Endothelial cell of umbilical vein (primary cell): ENCODE data around the gene CENPK. TPM values are rescaled to one million over a fixed set of nuclear protein-coding genes. Genes with fewer than 3 reads are reported as not detected.

Experiments
- BruUV-seq: library from RNA; stranded (reverse); fragments of 400-500 nt; replicated peaks from 2 replicates; lab custom pipeline; 2021; lab: Mats Ljungman, UMichigan
- CTCF ChIA-PET: fragments of 300-600, 350-600 bp; sonication (Branson Sonifier 250); formaldehyde crosslinking; loops from one replicate; lab custom pipeline; 2021; ENCODE audit warnings: antibody characterized with exemption, inconsistent platforms; lab: Charles Lee
- POLR2A ChIA-PET: fragments of 300-600, 350-600 bp; sonication (Branson Sonifier 250); formaldehyde crosslinking; loops from one replicate; lab custom pipeline; 2021; ENCODE audit warnings: antibody characterized with exemption, inconsistent platforms; lab: Charles Lee
- DNase-seq: peaks from one replicate; pipeline ENCODE4 v3.0.0-alpha.2; 2011; ENCODE audit warnings: low read depth, low spot score
- FAIRE-seq: peaks from 2 replicates; lab custom pipeline; 2011; peaks lifted over from hg19 to GRCh38; lab: Jason Lieb, UNC
- H2AFZ ChIP-seq: 2 replicates; pipeline ENCODE4 v1.6.0; 2012; ENCODE audit warnings: low read depth, low read length, control low read depth, inconsistent platforms
- H3K27ac ChIP-seq: 2 replicates; pipeline ENCODE4 v1.5.1; 2011; ENCODE audit warnings: low read depth, mild to moderate bottlenecking, control low read depth, low read length, moderate library complexity; ENCODE audit not compliant: insufficient read depth
- H3K27me3 ChIP-seq, 2 experiments: 2 replicates each; pipeline versions ENCODE4 v1.6.0 to v1.6.1; 2011; ENCODE audit warnings: low read length in 2 of 2, mixed read lengths in 1 of 2; ENCODE audit not compliant: control insufficient read depth in 2 of 2, insufficient read depth in 2 of 2
- H3K36me3 ChIP-seq, 2 experiments: 2 replicates in 1 of 2; 3 replicates in 1 of 2; pipeline ENCODE4 v1.5.1; 2011; ENCODE audit warnings: low read length in 2 of 2, mild to moderate bottlenecking in 1 of 2, moderate library complexity in 1 of 2; ENCODE audit not compliant: control insufficient read depth in 2 of 2, insufficient read depth in 2 of 2; ENCODE audit errors: extremely low read depth in 1 of 2
- H3K4me1 ChIP-seq: 3 replicates; pipeline ENCODE4 v1.5.1; 2011; ENCODE audit warnings: mild to moderate bottlenecking, low read length; ENCODE audit not compliant: control insufficient read depth, insufficient read depth; ENCODE audit errors: extremely low read depth
- H3K4me2 ChIP-seq: 2 replicates; pipeline ENCODE4 v1.6.1; 2011; ENCODE audit warnings: low read length, control low read depth, mixed read lengths; ENCODE audit not compliant: insufficient read depth
- H3K4me3 ChIP-seq, 3 experiments: fragments of 200-600 bp in 1 of 3; sonication (generic), shearing (Covaris generic) in 1 of 3; replicated peaks in 1 of 3; 2 replicates each; pipeline ENCODE4 v1.5.1; 2011 to 2016; ENCODE audit warnings: control low read depth in 3 of 3, low read length in 3 of 3, mild to moderate bottlenecking in 2 of 3, inconsistent platforms in 1 of 3, low read depth in 1 of 3, moderate library complexity in 1 of 3; ENCODE audit not compliant: insufficient read depth in 1 of 3
- H3K79me2 ChIP-seq: 2 replicates; pipeline ENCODE4 v1.6.0; 2012; ENCODE audit warnings: low read length, inconsistent platforms; ENCODE audit not compliant: control insufficient read depth, insufficient read depth
- H3K9ac ChIP-seq: replicated peaks from 2 replicates; pipeline ENCODE3; 2011; ENCODE audit warnings: low read length, control low read depth; ENCODE audit not compliant: insufficient read depth; ENCODE audit errors: extremely low read depth
- H3K9me1 ChIP-seq: replicated peaks from 3 replicates; pipeline ENCODE4 v1.6.0; 2011; ENCODE audit warnings: mild to moderate bottlenecking, low read length; ENCODE audit not compliant: control insufficient read depth, insufficient read depth; ENCODE audit errors: extremely low read depth
- H3K9me3 ChIP-seq: replicated peaks from 2 replicates; pipeline ENCODE4 v1.5.1; 2012; ENCODE audit warnings: low read length, inconsistent platforms; ENCODE audit not compliant: control insufficient read depth, insufficient read depth
- H4K20me1 ChIP-seq: replicated peaks from 2 replicates; pipeline ENCODE3; 2011; ENCODE audit warnings: mild to moderate bottlenecking, low read length; ENCODE audit not compliant: control insufficient read depth, insufficient read depth; ENCODE audit errors: extremely low read depth
- EZH2 ChIP-seq: IDR thresholded peaks from 2 replicates; pipeline ENCODE4 v1.6.1; 2012; ENCODE audit warnings: borderline replicate concordance, low read depth, mild to moderate bottlenecking, moderate library complexity, low read length, inconsistent platforms; ENCODE audit not compliant: severe bottlenecking
- FOS ChIP-seq: IDR thresholded peaks from 2 replicates; pipeline ENCODE4 v1.6.1; 2011; ENCODE audit warnings: mild to moderate bottlenecking, low read length, moderate library complexity, borderline replicate concordance; ENCODE audit not compliant: insufficient read depth
- GATA2 ChIP-seq: IDR thresholded peaks from 2 replicates; pipeline ENCODE4 v1.7.0; 2011; ENCODE audit warnings: low read depth, mild to moderate bottlenecking, moderate library complexity, mixed read lengths, low read length; ENCODE audit not compliant: insufficient read length, insufficient read depth
- JUN ChIP-seq: IDR thresholded peaks from 2 replicates; pipeline ENCODE4 v1.6.1; 2011; ENCODE audit warnings: borderline replicate concordance, low read depth; ENCODE audit not compliant: insufficient read length, insufficient read depth
- MAX ChIP-seq: IDR thresholded peaks from 2 replicates; pipeline ENCODE4 v1.6.1; 2011; ENCODE audit not compliant: insufficient read depth, insufficient read length
- MYC ChIP-seq: IDR thresholded peaks from one replicate; pipeline ENCODE4 v1.6.1; 2011; ENCODE audit warnings: mild to moderate bottlenecking, low read depth, low read length
- POLR2A ChIP-seq: IDR thresholded peaks from 2 replicates; pipeline ENCODE4 v1.6.1; 2012; ENCODE audit warnings: low read depth, mild to moderate bottlenecking, control low read depth, low read length
- POLR2AphosphoS5 ChIP-seq: IDR thresholded peaks from 2 replicates; pipeline ENCODE4 v1.6.1; 2012; ENCODE audit warnings: low read depth, mild to moderate bottlenecking, control low read depth, low read length, moderate library complexity; ENCODE audit not compliant: insufficient read depth
- dilution Hi-C: fragments of 300-500 bp; cut with MboI; formaldehyde crosslinking; loops from one replicate; pipeline ENCODE4 v1.15.0; 2019; ENCODE audit warnings: low sequenced_read_pairs; ENCODE audit not compliant: extremely low pct_ligation_motif_present
- intact Hi-C: fragments of 100-400 bp; cut with micrococcal nuclease; formaldehyde crosslinking; loops from one replicate; pipeline ENCODE4 v1.10.0; 2022
- polyA plus RNA-seq, 4 experiments: library from polyadenylated mRNA; depleted of rRNA in 3 of 4; stranded (reverse) in 3 of 4; unstranded in 1 of 4; fragments of >200 nt; gene quantifications; 2 replicates each; pipeline versions ENCODE4 v1.2.1 to v1.2.3, GENCODE V29; 2011 to 2012; ENCODE audit warnings: missing spikeins in 1 of 4
- total RNA-seq: library from RNA; stranded (reverse); gene quantifications from 2 replicates; pipeline ENCODE4 v1.2.3, GENCODE V29; 2021
- TF ChIP-seq, protein P1 (sequence below), 2 donors: IDR thresholded peaks; 1 replicate in 1 of 2; 2 replicates in 1 of 2; pipeline ENCODE4 v1.5.1; 2011; ENCODE audit warnings: low read length in 2 of 2, mild to moderate bottlenecking in 2 of 2, moderate library complexity in 2 of 2, control low read depth in 1 of 2, inconsistent platforms in 1 of 2, low read depth in 1 of 2; ENCODE audit not compliant: insufficient read depth in 1 of 2; ENCODE audit errors: extremely low read depth in 1 of 2

The CENPK gene
- total and polyA plus RNA-seq, 2 donors (not counting 3 experiments of a cell fraction or from before 2014, with no cell fraction given), result 8.0 to 50.7 TPM

DNA sequence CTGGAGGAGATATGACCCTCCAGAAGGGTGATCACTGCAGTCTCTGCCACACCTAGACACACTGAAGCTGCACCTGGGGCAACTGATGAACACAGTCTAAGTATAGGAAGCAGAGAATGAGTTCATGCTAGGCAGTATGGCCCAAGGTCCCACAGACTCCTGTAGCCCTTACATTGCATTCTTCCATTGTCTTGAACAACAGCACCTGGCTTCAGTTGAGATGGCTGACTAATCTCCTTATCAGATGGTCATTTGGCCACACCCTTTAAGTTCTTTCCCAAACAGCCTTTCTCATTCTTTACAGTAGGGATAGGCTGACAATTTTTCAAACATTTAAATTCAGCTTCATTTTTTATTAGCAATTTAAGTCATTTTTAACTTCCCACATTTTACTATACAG is 23.1 kb downstream of the CENPK start:
- Histone ChIP-seq H3K79me2 (no peaks in the 10 kb centered on the region), H2AFZ (no peak overlapping the region), H3K27me3 (no peaks in the 10 kb centered on the region), H3K4me3 (no peak overlapping the region), H3K27ac (no peak overlapping the region), H3K4me2 (no peak overlapping the region), H3K9ac (no peak overlapping the region), H3K36me3 (peaks cover 0 to 9% of the 10 kb centered on the region in 2 experiments), H3K9me3 (no peaks in the 10 kb centered on the region), H3K4me1 (no peaks in the 10 kb centered on the region), H3K9me1 (no peaks in the 10 kb centered on the region), H4K20me1 (no peaks in the 10 kb centered on the region)
- ChIA-PET CTCF (interaction anchor here (1.1 kb wide), 1 partner anchor 23 kb away, joined by 3 read pairs; the partner anchor contains the start of genes CENPK and PPWD1), POLR2A (interaction anchor here (0.6 kb wide), 1 partner anchor 19 kb away, joined by 5 read pairs; no protein-coding TSS in a partner anchor)
- intact Hi-C loops (no loop called here), dilution Hi-C loops (no loop called here)
- TF ChIP-seq JUN, result no peak
- no peak for TF ChIP-seq EZH2
- TF ChIP-seq FOS, result no peak
- TF ChIP-seq MYC, result no peak
- no peak for TF ChIP-seq GATA2
- no peak for TF ChIP-seq POLR2A
- no peak for TF ChIP-seq MAX
- TF ChIP-seq, protein P1, sequence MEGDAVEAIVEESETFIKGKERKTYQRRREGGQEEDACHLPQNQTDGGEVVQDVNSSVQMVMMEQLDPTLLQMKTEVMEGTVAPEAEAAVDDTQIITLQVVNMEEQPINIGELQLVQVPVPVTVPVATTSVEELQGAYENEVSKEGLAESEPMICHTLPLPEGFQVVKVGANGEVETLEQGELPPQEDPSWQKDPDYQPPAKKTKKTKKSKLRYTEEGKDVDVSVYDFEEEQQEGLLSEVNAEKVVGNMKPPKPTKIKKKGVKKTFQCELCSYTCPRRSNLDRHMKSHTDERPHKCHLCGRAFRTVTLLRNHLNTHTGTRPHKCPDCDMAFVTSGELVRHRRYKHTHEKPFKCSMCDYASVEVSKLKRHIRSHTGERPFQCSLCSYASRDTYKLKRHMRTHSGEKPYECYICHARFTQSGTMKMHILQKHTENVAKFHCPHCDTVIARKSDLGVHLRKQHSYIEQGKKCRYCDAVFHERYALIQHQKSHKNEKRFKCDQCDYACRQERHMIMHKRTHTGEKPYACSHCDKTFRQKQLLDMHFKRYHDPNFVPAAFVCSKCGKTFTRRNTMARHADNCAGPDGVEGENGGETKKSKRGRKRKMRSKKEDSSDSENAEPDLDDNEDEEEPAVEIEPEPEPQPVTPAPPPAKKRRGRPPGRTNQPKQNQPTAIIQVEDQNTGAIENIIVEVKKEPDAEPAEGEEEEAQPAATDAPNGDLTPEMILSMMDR (IDR thresholded peaks at IDR 0.05; ENCODE audit: extremely low read depth in 1 of 2, insufficient read depth in 1 of 2, low read depth in 1 of 2, low read length in 2 of 2), result no peak
- TF ChIP-seq POLR2AphosphoS5, result no peak
- no TSS peak for BruUV-seq
- no peak for DNase-seq
- no peak for FAIRE-seq
